ENCODE results near the gene ESPL1.

ESPL1 gene

GRCh38 chr12:53302903-53303302, 34.8 kb downstream of the ESPL1 start:
- TF ChIP-seq ZFX (IDR thresholded peaks at IDR 0.05) (no peak), CTCF (conservative IDR thresholded peaks at IDR 0.05) (no peak)
- H3K27ac ChIP-seq: no peak overlapping the region

DNA sequence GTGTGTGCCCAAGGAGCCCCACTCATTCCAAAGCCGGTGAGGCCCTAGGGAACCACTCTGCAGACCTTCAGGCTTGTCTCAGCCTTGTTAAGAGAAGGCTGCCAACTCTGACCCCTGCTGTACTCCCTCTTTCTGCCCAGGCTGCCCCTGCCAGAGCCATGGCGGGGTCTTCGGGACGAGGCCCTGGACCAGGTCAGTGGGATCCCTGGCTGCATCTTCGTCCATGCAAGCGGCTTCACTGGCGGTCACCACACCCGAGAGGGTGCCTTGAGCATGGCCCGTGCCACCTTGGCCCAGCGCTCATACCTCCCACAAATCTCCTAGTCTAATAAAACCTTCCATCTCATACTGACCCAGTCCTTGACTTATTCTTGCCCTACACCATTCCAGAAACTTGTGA, 38.7 kb downstream of the ESPL1 start:
- H3K27ac ChIP-seq: no peak overlapping the region
- no peak for TF ChIP-seq ZFX (IDR thresholded peaks at IDR 0.05)
- no peak for TF ChIP-seq CTCF (conservative IDR thresholded peaks at IDR 0.05)

- H3K27ac ChIP-seq: no peak overlapping the region
- TF ChIP-seq CTCF (conservative IDR thresholded peaks at IDR 0.05) (no peak), ZFX (IDR thresholded peaks at IDR 0.05) (no peak)
Observed at GRCh38 chr12:53308276-53308675, 40.2 kb downstream of the ESPL1 start.

DNA sequence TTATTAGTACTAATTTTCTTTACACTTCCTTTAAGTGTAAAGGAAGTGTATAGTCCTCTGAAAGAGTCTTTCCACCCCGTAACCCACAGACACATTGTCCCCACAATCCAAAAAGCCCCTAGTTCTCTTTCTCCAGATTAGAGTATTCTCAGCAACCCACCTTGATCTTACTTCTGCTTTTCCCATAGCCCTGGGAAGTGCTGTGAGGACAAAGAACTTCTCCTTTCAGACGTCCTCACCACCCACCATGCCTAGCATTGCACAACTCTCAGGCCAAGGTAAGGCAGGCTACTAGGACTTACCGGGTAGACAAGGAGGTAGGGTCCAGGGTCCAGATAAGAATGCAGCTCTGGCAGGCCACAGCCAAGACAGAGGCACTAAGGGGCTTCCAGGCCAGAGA, 45.9 kb downstream of the ESPL1 start:
- H3K27ac ChIP-seq: no peak overlapping the region

DNA sequence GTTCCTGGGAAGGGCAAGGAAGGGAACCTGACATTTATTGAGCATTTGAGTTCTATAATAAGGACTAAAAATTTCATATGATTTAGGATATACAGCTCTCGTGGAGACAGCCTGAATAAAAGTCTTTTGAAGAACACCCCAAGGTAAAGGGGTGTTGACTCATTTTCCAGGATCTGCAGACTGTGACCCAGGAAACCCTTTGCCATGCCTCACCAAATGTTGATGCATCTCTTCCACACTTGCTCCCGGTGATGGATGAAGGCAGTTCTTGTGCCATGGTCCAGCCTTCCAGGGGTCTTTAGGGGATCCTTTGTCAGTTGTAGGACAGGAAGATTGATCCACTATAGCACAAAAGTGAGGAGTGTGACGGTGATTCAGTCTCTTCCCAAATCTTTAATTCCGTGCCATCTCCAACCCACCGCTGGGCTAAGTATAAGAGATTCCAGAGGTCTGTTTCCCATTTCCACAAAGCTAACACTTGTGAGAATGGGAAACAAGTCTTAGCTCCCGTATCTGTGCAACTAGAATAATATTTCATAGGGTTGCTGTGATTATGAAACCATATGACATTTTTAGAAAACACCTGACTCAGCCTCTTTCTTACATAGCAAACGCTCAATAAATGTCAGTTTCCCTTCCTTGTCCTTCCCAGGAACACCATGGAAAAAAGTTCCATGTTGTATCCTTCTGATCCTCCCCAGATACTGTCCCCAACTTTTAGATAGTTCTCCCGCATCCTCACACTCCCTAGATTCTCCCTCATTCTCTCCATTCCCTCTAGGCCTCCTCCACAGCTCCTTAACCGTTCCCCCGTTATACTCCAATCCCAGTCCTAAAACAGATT, 52.5 kb downstream of the ESPL1 start:
- H3K27ac ChIP-seq: peak overlapping the region; percentile 86
- no peak for TF ChIP-seq ZFX (IDR thresholded peaks at IDR 0.05)

More for the DNA sequence above, 45.9 kb downstream of the ESPL1 start:
- no peak for TF ChIP-seq CTCF (conservative IDR thresholded peaks at IDR 0.05)
- TF ChIP-seq ZFX (IDR thresholded peaks at IDR 0.05): no peak

- H3K27ac ChIP-seq: peak overlapping the region; percentile 73
Observed at GRCh38 chr12:53324113-53324778, 56.1 kb downstream of the ESPL1 start.

GRCh38 chr12:53324779-53325510, 56.8 kb downstream of the ESPL1 start:
- H3K27ac ChIP-seq: peak overlapping the region; percentile 73
- peak; percentile 90 for TF ChIP-seq CTCF (conservative IDR thresholded peaks at IDR 0.05)
- peak; percentile 62; the same call in 1 of the 2 replicates for TF ChIP-seq ZFX (IDR thresholded peaks at IDR 0.05)

More at GRCh38 chr12:53324113-53324778, 56.1 kb downstream of the ESPL1 start:
- no peak for TF ChIP-seq ZFX (IDR thresholded peaks at IDR 0.05)
- TF ChIP-seq CTCF (conservative IDR thresholded peaks at IDR 0.05): no peak
